Activated naive CD8-positive, alpha-beta T cell treated with anti-CD3 and anti-CD28 coated beads, Interleukin-2, amount 50 U/mL, for 24 hours (primary cell): ENCODE measurements around the gene SC5D.

ENCODE experiments used
- ATAC-seq: fragments of 150-1000 bp; cut with Tn5 transposase; one replicate; pipeline ENCODE4 v1.10.0; 2021
- DNase-seq: peaks from one replicate; pipeline ENCODE4 v3.0.0; 2021
- H3K27ac Mint-ChIP-seq: one replicate; pipeline ENCODE4 v1.8.0; 2021; ENCODE audit warnings: mild to moderate bottlenecking, mixed read lengths
- H3K27me3 Mint-ChIP-seq: one replicate; pipeline ENCODE4 v1.8.0; 2021; ENCODE audit warnings: mixed read lengths
- H3K36me3 Mint-ChIP-seq: one replicate; pipeline ENCODE4 v1.8.0; 2021; ENCODE audit warnings: low read depth, mixed read lengths
- H3K4me1 Mint-ChIP-seq: one replicate; pipeline ENCODE4 v1.8.0; 2021; ENCODE audit warnings: mixed read lengths
- H3K4me3 Mint-ChIP-seq: one replicate; pipeline ENCODE4 v1.8.0; 2021; ENCODE audit warnings: mild to moderate bottlenecking, moderate library complexity, mixed read lengths
- H3K9me3 Mint-ChIP-seq: one replicate; pipeline ENCODE4 v1.8.0; 2021; ENCODE audit warnings: mixed read lengths

SC5D gene

GRCh38 chr11:121270001-121270678, 22.4 kb upstream of the SC5D start:
- Mint-ChIP-seq H3K27ac (no peak overlapping the region), H3K27me3 (peaks cover 31% of the 10 kb centered on the region), H3K4me1 (no peaks in the 10 kb centered on the region), H3K36me3 (no peaks in the 10 kb centered on the region), H3K9me3 (no peaks in the 10 kb centered on the region), H3K4me3 (no peak overlapping the region)
- DNase-seq = no peak
- no peak for ATAC-seq

GRCh38 chr11:121274332-121274991, 18.1 kb upstream of the SC5D start:
- no peak overlapping the region for H3K4me3 Mint-ChIP-seq
- DNase-seq = no peak
- H3K27me3 Mint-ChIP-seq = peaks cover 6% of the 10 kb centered on the region

GRCh38 chr11:121281698-121282097, 10.9 kb upstream of the SC5D start:
- Mint-ChIP-seq H3K27me3 (peaks cover 14% of the 10 kb centered on the region), H3K4me1 (no peaks in the 10 kb centered on the region), H3K27ac (no peak overlapping the region), H3K36me3 (no peaks in the 10 kb centered on the region), H3K9me3 (peaks cover 11% of the 10 kb centered on the region), H3K4me3 (no peak overlapping the region)
- DNase-seq (no peak), ATAC-seq (no peak)

More at GRCh38 chr11:121274332-121274991, 18.1 kb upstream of the SC5D start:
- H3K36me3 Mint-ChIP-seq = no peaks in the 10 kb centered on the region
- H3K27ac Mint-ChIP-seq = no peak overlapping the region
- peaks cover 11% of the 10 kb centered on the region for H3K9me3 Mint-ChIP-seq
- H3K4me1 Mint-ChIP-seq = no peaks in the 10 kb centered on the region
- no peak for ATAC-seq

GRCh38 chr11:121282386-121282785, 10.2 kb upstream of the SC5D start:
- no peak for DNase-seq
- Mint-ChIP-seq H3K27me3 (peaks cover 14% of the 10 kb centered on the region), H3K36me3 (no peaks in the 10 kb centered on the region), H3K9me3 (peaks cover 11% of the 10 kb centered on the region), H3K4me1 (no peaks in the 10 kb centered on the region), H3K4me3 (no peak overlapping the region), H3K27ac (no peak overlapping the region)
- no peak for ATAC-seq

GRCh38 chr11:121282886-121283502, 9.6 kb upstream of the SC5D start:
- DNase-seq = no peak
- Mint-ChIP-seq H3K27me3 (peaks cover 14% of the 10 kb centered on the region), H3K9me3 (peaks cover 8% of the 10 kb centered on the region), H3K27ac (no peak overlapping the region), H3K36me3 (no peaks in the 10 kb centered on the region), H3K4me3 (no peak overlapping the region), H3K4me1 (no peaks in the 10 kb centered on the region)
- no peak for ATAC-seq

GRCh38 chr11:121291319-121291718, 1.3 kb upstream of the SC5D start:
- peak overlapping the region; percentile 37 for H3K27ac Mint-ChIP-seq
- ATAC-seq = no peak
- H3K4me3 Mint-ChIP-seq = peak overlapping the region; percentile 89

GRCh38 chr11:121291896-121292494, 576 bp upstream of the SC5D start:
- peak overlapping the region; percentile 92 for H3K27ac Mint-ChIP-seq
- H3K36me3 Mint-ChIP-seq = no peaks in the 10 kb centered on the region
- no peaks in the 10 kb centered on the region for H3K9me3 Mint-ChIP-seq
- H3K4me1 Mint-ChIP-seq = peaks cover 34% of the 10 kb centered on the region
- H3K4me3 Mint-ChIP-seq = peak overlapping the region; percentile 89
- no peak for DNase-seq
- peak; percentile 33 for ATAC-seq
- H3K27me3 Mint-ChIP-seq = no peaks in the 10 kb centered on the region

More at GRCh38 chr11:121291319-121291718, 1.3 kb upstream of the SC5D start:
- H3K9me3 Mint-ChIP-seq = no peaks in the 10 kb centered on the region
- DNase-seq = no peak
- no peaks in the 10 kb centered on the region for H3K27me3 Mint-ChIP-seq
- H3K36me3 Mint-ChIP-seq = no peaks in the 10 kb centered on the region
- H3K4me1 Mint-ChIP-seq = peaks cover 31% of the 10 kb centered on the region

GRCh38 chr11:121293288-121293594, 670 bp downstream of the SC5D start:
- Mint-ChIP-seq H3K4me1 (peaks cover 38% of the 10 kb centered on the region), H3K27me3 (no peaks in the 10 kb centered on the region), H3K4me3 (peak overlapping the region; percentile 89), H3K9me3 (no peaks in the 10 kb centered on the region), H3K27ac (peak overlapping the region; percentile 92), H3K36me3 (no peaks in the 10 kb centered on the region)
- no peak for ATAC-seq
- DNase-seq = no peak

GRCh38 chr11:121295246-121296029, 2.9 kb downstream of the SC5D start:
- H3K4me1 Mint-ChIP-seq = peaks cover 46% of the 10 kb centered on the region
- no peaks in the 10 kb centered on the region for H3K27me3 Mint-ChIP-seq
- peaks cover 4% of the 10 kb centered on the region for H3K36me3 Mint-ChIP-seq
- ATAC-seq (no peak), DNase-seq (no peak)
- no peak overlapping the region for H3K27ac Mint-ChIP-seq
- H3K9me3 Mint-ChIP-seq = no peaks in the 10 kb centered on the region
- H3K4me3 Mint-ChIP-seq = no peak overlapping the region

GRCh38 chr11:121297872-121298271, 5.3 kb downstream of the SC5D start:
- Mint-ChIP-seq H3K9me3 (no peaks in the 10 kb centered on the region), H3K27me3 (no peaks in the 10 kb centered on the region), H3K36me3 (peaks cover 4% of the 10 kb centered on the region), H3K4me1 (peaks cover 42% of the 10 kb centered on the region), H3K27ac (no peak overlapping the region), H3K4me3 (no peak overlapping the region)
- DNase-seq = no peak
- no peak for ATAC-seq

GRCh38 chr11:121298774-121299173, 6.2 kb downstream of the SC5D start:
- ATAC-seq (no peak), DNase-seq (no peak)
- Mint-ChIP-seq H3K4me1 (peaks cover 40% of the 10 kb centered on the region), H3K36me3 (peaks cover 4% of the 10 kb centered on the region), H3K4me3 (no peak overlapping the region), H3K27ac (no peak overlapping the region), H3K27me3 (no peaks in the 10 kb centered on the region), H3K9me3 (no peaks in the 10 kb centered on the region)

- Mint-ChIP-seq H3K4me1 (peaks cover 36% of the 10 kb centered on the region), H3K27ac (no peak overlapping the region), H3K36me3 (peaks cover 6% of the 10 kb centered on the region), H3K27me3 (no peaks in the 10 kb centered on the region), H3K9me3 (no peaks in the 10 kb centered on the region), H3K4me3 (no peak overlapping the region)
- DNase-seq = no peak
- ATAC-seq = no peak
Observed at GRCh38 chr11:121299417-121299816, 6.8 kb downstream of the SC5D start.

GRCh38 chr11:121300313-121300971, 7.9 kb downstream of the SC5D start:
- no peak for DNase-seq
- Mint-ChIP-seq H3K4me1 (peaks cover 29% of the 10 kb centered on the region), H3K27ac (no peak overlapping the region), H3K4me3 (no peak overlapping the region), H3K9me3 (no peaks in the 10 kb centered on the region), H3K27me3 (no peaks in the 10 kb centered on the region), H3K36me3 (peaks cover 10% of the 10 kb centered on the region)
- ATAC-seq = no peak
